ENCODE measurements around the gene CALU.

CALU gene

DNA sequence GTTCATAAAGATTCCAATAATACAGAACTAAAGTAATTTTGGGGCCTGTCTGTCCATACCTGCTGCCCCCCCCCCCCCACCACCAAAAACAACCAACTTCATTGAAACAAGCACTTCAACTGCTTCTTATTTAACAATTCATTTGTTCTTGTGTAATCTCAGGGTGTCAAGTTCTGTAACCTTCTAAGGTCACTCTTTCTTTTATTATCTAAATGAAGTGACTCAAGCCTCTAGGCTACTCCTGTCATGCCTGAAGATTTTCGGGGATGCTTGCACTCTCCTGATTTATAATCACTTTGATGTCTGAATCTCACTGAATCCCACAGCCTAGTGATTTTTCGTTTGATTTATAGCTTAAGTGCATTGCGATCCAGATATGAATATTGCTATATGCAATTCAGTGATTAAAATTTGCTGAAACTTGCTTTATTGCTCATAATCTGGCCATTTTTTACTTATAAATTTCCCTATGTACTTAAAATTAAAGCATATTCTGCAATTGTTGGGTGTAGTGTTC lies 39.9 kb upstream of the CALU start:
- no peaks in the 10 kb centered on the region for H3K36me3 ChIP-seq (ENCODE audit: low read length)
- no peak overlapping the region for H3K4me3 ChIP-seq (ENCODE audit: insufficient read depth, low read length, poor library complexity, severe bottlenecking)
- H3K27ac ChIP-seq (ENCODE audit: low read depth, low read length), result no peak overlapping the region
- no peaks in the 10 kb centered on the region for H3F3A ChIP-seq (ENCODE audit: insufficient read depth)
- H4K20me1 ChIP-seq (ENCODE audit: low read depth, low read length), result no peaks in the 10 kb centered on the region
- no peak overlapping the region for H3K4me2 ChIP-seq (ENCODE audit: low read depth, low read length, poor library complexity, severe bottlenecking)
- TF ChIP-seq CTCF (IDR thresholded peaks at IDR 0.05; ENCODE audit: insufficient read depth, low read length, poor library complexity, severe bottlenecking), result no peak
- no peak for TF ChIP-seq EZH2phosphoT487 (conservative IDR thresholded peaks at IDR 0.05; ENCODE audit: low read length)
- H3K9ac ChIP-seq (ENCODE audit: low read length), result no peak overlapping the region
- H3K79me2 ChIP-seq (ENCODE audit: insufficient read depth, low read length), result no peaks in the 10 kb centered on the region
- H3K9me2 ChIP-seq (replicated peaks; ENCODE audit: insufficient read depth, low read length), result no peaks in the 10 kb centered on the region
- H3K27me3 ChIP-seq (ENCODE audit: low read length), result peaks cover 4% of the 10 kb centered on the region; the same call in 1 of the 2 replicates
- H3K9me3 ChIP-seq (ENCODE audit: insufficient read depth, low read length), result no peaks in the 10 kb centered on the region
- H2AFZ ChIP-seq (ENCODE audit: low read depth, low read length, severe bottlenecking), result no peak overlapping the region

DNA sequence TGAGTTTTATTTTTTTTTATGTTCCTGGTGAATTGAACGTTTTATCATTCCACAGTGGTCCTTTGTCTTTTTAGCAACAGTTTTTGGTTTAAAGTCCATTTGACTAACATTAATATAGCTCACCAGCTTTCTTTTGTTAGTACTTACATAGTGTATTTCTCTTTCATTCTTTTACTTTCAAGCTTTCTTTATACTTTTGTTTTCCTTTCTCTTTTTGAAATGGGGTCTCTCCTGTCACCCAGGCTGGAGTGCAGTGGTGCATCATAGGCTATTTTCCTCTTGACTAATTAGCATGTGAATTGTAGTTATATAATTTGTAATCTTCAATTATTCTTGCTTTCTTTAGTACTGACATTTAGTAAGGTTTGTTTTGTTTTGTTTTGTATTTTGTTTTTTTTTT lies 39.3 kb upstream of the CALU start:
- Histone ChIP-seq H3K27ac (ENCODE audit: low read depth, low read length) (no peak overlapping the region), H3F3A (ENCODE audit: insufficient read depth) (no peaks in the 10 kb centered on the region), H3K79me2 (ENCODE audit: insufficient read depth, low read length) (no peaks in the 10 kb centered on the region), H3K4me2 (ENCODE audit: low read depth, low read length, poor library complexity, severe bottlenecking) (no peak overlapping the region), H4K20me1 (ENCODE audit: low read depth, low read length) (no peaks in the 10 kb centered on the region), H3K9me2 (replicated peaks; ENCODE audit: insufficient read depth, low read length) (no peaks in the 10 kb centered on the region), H3K9me3 (ENCODE audit: insufficient read depth, low read length) (no peaks in the 10 kb centered on the region), H3K36me3 (ENCODE audit: low read length) (no peaks in the 10 kb centered on the region), H3K27me3 (ENCODE audit: low read length) (peaks cover 4% of the 10 kb centered on the region; the same call in 1 of the 2 replicates), H3K9ac (ENCODE audit: low read length) (no peak overlapping the region), H2AFZ (ENCODE audit: low read depth, low read length, severe bottlenecking) (no peak overlapping the region), H3K4me3 (ENCODE audit: insufficient read depth, low read length, poor library complexity, severe bottlenecking) (no peak overlapping the region)
- TF ChIP-seq CTCF (IDR thresholded peaks at IDR 0.05; ENCODE audit: insufficient read depth, low read length, poor library complexity, severe bottlenecking) (no peak), EZH2phosphoT487 (conservative IDR thresholded peaks at IDR 0.05; ENCODE audit: low read length) (no peak)

GRCh38 chr7:128701062-128701785 lies 37.9 kb upstream of the CALU start:
- Histone ChIP-seq H3K27ac (ENCODE audit: low read depth, low read length) (no peak overlapping the region), H3K36me3 (ENCODE audit: low read length) (no peaks in the 10 kb centered on the region), H3K9me3 (ENCODE audit: insufficient read depth, low read length) (no peaks in the 10 kb centered on the region), H3K27me3 (ENCODE audit: low read length) (peaks cover 4% of the 10 kb centered on the region; the same call in 1 of the 2 replicates), H4K20me1 (ENCODE audit: low read depth, low read length) (no peaks in the 10 kb centered on the region), H2AFZ (ENCODE audit: low read depth, low read length, severe bottlenecking) (no peak overlapping the region), H3K9ac (ENCODE audit: low read length) (no peak overlapping the region), H3K4me2 (ENCODE audit: low read depth, low read length, poor library complexity, severe bottlenecking) (no peak overlapping the region), H3F3A (ENCODE audit: insufficient read depth) (no peaks in the 10 kb centered on the region), H3K4me3 (ENCODE audit: insufficient read depth, low read length, poor library complexity, severe bottlenecking) (no peak overlapping the region), H3K79me2 (ENCODE audit: insufficient read depth, low read length) (no peaks in the 10 kb centered on the region), H3K9me2 (replicated peaks; ENCODE audit: insufficient read depth, low read length) (no peaks in the 10 kb centered on the region)
- no peak for TF ChIP-seq EZH2phosphoT487 (conservative IDR thresholded peaks at IDR 0.05; ENCODE audit: low read length)
- TF ChIP-seq CTCF (IDR thresholded peaks at IDR 0.05; ENCODE audit: insufficient read depth, low read length, poor library complexity, severe bottlenecking), result no peak

Measured in SU-DHL-6 (cell line).